ENCODE measurements around the gene ARHGEF26.

DNA sequence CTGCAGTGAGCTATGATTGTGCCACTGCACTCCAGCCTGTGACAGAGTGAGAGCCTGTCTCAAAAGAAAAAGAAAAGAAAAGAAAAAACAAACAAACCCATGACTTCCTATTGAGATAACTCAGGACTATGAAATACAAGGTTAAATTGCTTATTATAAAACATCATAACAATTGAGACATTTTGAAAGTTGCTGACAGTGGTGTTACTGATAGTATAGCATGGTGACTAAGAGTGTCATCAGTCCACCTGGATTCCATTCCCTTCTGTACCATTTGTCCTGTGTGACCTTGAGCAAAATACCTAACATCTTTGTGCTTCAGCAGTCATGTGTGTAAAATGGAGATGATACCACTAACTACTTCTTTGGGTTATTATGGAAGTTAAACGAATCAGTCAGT lies 49.1 kb downstream of the ARHGEF26 start:
- TF ChIP-seq ZNF565 (CRISPR knock-in tag; conservative IDR thresholded peaks at IDR 0.05; ENCODE audit: low read depth) (no peak), CSDC2 (CRISPR knock-in tag; IDR thresholded peaks at IDR 0.05) (no peak)
